ENCODE measurements around the gene TRIM31.

TRIM31 gene

GRCh38 chr6:30113003-30113759 lies at the start of gene TRIM31:
Gene TRIM31, minus strand, starts transcription at chr6:30113090. Its CDS starts 285 bp downstream, at chr6:30112805.
- DNase-seq (ENCODE audit: insufficient read length, low spot score), result no peak
- peak; percentile 88 for FAIRE-seq

GRCh38 chr6:30162265-30163089 lies 49.6 kb upstream of the TRIM31 start:
- DNase-seq (ENCODE audit: insufficient read length, low spot score) (no peak), FAIRE-seq (no peak)

- no peak for DNase-seq (ENCODE audit: insufficient read length, low spot score)
- no peak for FAIRE-seq
Observed at GRCh38 chr6:30160785-30161531, 48.1 kb upstream of the TRIM31 start, which contains the start of gene TRIM10. Gene TRIM10, minus strand, starts transcription at chr6:30161211. Its CDS starts 353 bp downstream, at chr6:30160858.

- DNase-seq (ENCODE audit: insufficient read length, low spot score) (no peak), FAIRE-seq (no peak)
Observed at GRCh38 chr6:30160008-30160784, 47.3 kb upstream of the TRIM31 start.

- DNase-seq (ENCODE audit: insufficient read length, low spot score) (no peak), FAIRE-seq (no peak)
Observed at GRCh38 chr6:30158475-30159040, 45.7 kb upstream of the TRIM31 start.

GRCh38 chr6:30157999-30158398 lies 45.1 kb upstream of the TRIM31 start:
- FAIRE-seq, result no peak
- DNase-seq (ENCODE audit: insufficient read length, low spot score), result no peak

GRCh38 chr6:30157581-30157980 lies 44.7 kb upstream of the TRIM31 start:
- no peak for FAIRE-seq
- DNase-seq (ENCODE audit: insufficient read length, low spot score), result no peak

GRCh38 chr6:30156774-30157173 lies 43.9 kb upstream of the TRIM31 start:
- FAIRE-seq, result no peak
- no peak for DNase-seq (ENCODE audit: insufficient read length, low spot score)

- FAIRE-seq, result no peak
- no peak for DNase-seq (ENCODE audit: insufficient read length, low spot score)
Observed at GRCh38 chr6:30156262-30156599, 43.3 kb upstream of the TRIM31 start.

- FAIRE-seq, result no peak
- no peak for DNase-seq (ENCODE audit: insufficient read length, low spot score)
Observed at GRCh38 chr6:30155520-30156261, 42.8 kb upstream of the TRIM31 start.

- DNase-seq (ENCODE audit: insufficient read length, low spot score) (no peak), FAIRE-seq (no peak)
Observed at GRCh38 chr6:30154709-30155519, 42.0 kb upstream of the TRIM31 start.

GRCh38 chr6:30154061-30154460 lies 41.2 kb upstream of the TRIM31 start:
- no peak for DNase-seq (ENCODE audit: insufficient read length, low spot score)
- FAIRE-seq, result no peak

- DNase-seq (ENCODE audit: insufficient read length, low spot score) (no peak), FAIRE-seq (no peak)
Observed at GRCh38 chr6:30152910-30153610, 40.2 kb upstream of the TRIM31 start.

- DNase-seq (ENCODE audit: insufficient read length, low spot score), result no peak
- FAIRE-seq, result no peak
Observed at GRCh38 chr6:30152016-30152673, 39.3 kb upstream of the TRIM31 start.

GRCh38 chr6:30151580-30151979 lies 38.7 kb upstream of the TRIM31 start:
- FAIRE-seq, result no peak
- no peak for DNase-seq (ENCODE audit: insufficient read length, low spot score)

- DNase-seq (ENCODE audit: insufficient read length, low spot score) (no peak), FAIRE-seq (no peak)
Observed at GRCh38 chr6:30150671-30151395, 37.9 kb upstream of the TRIM31 start.
